ENCODE measurements around the gene SLC6A20. TPM values are rescaled to one million over a fixed set of nuclear protein-coding genes. Genes with fewer than 3 reads are reported as not detected.

Gene SLC6A20
- total RNA-seq, 1 experiment from 2014 or later, result not detected

- H3K27ac Mint-ChIP-seq (ENCODE audit: low read depth, unreplicated experiment), result peak overlapping the region; percentile 60
- H3K4me3 Mint-ChIP-seq (ENCODE audit: unreplicated experiment), result no peak overlapping the region
- H3K4me1 Mint-ChIP-seq (ENCODE audit: insufficient read depth, unreplicated experiment), result peaks cover 7% of the 10 kb centered on the region
- no peak for TF ChIP-seq CTCF (IDR thresholded peaks at IDR 0.05; ENCODE audit: unreplicated experiment)
- ChIA-PET POLR2A (interaction anchor here (0.7 to 0.9 kb wide), 3 partner anchors 19 to 979 kb away, joined by 3 read pairs; no protein-coding TSS in a partner anchor), CTCF (interaction anchor here (0.6 kb wide), 1 partner anchor 686 kb away, joined by 4 read pairs; no protein-coding TSS in a partner anchor)
- H3K9me3 Mint-ChIP-seq (ENCODE audit: unreplicated experiment), result no peaks in the 10 kb centered on the region
- no peak for DNase-seq (ENCODE audit: unreplicated experiment)
- peaks cover 78% of the 10 kb centered on the region for H3K36me3 Mint-ChIP-seq (ENCODE audit: insufficient read depth, unreplicated experiment)
- BruUV-seq (replicated peaks), result no TSS peak
- no peaks in the 10 kb centered on the region for H3K27me3 Mint-ChIP-seq (ENCODE audit: insufficient read depth, unreplicated experiment)
- intact Hi-C loops (cut with micrococcal nuclease), result no loop called here
Measured at GRCh38 chr3:45729614-45730013, 66.7 kb downstream of the SLC6A20 start.

GRCh38 chr3:45724911-45725310 is 71.4 kb downstream of the SLC6A20 start:
- peaks cover 5% of the 10 kb centered on the region for H3K4me1 Mint-ChIP-seq (ENCODE audit: insufficient read depth, unreplicated experiment)
- no peaks in the 10 kb centered on the region for H3K9me3 Mint-ChIP-seq (ENCODE audit: unreplicated experiment)
- no peaks in the 10 kb centered on the region for H3K27me3 Mint-ChIP-seq (ENCODE audit: insufficient read depth, unreplicated experiment)
- no peak for DNase-seq (ENCODE audit: unreplicated experiment)
- intact Hi-C loops (cut with micrococcal nuclease), result no loop called here
- BruUV-seq (replicated peaks), result no TSS peak
- TF ChIP-seq CTCF (IDR thresholded peaks at IDR 0.05; ENCODE audit: unreplicated experiment), result no peak
- no peak overlapping the region for H3K4me3 Mint-ChIP-seq (ENCODE audit: unreplicated experiment)
- H3K36me3 Mint-ChIP-seq (ENCODE audit: insufficient read depth, unreplicated experiment), result peaks cover 62% of the 10 kb centered on the region
- CTCF ChIA-PET, result interaction anchor here (1.2 kb wide), 1 partner anchor 26 kb away, joined by 3 read pairs; no protein-coding TSS in a partner anchor
- POLR2A ChIA-PET, result interaction anchor here (0.7 kb wide), 1 partner anchor 9 kb away, joined by 4 read pairs; no protein-coding TSS in a partner anchor
- no peak overlapping the region for H3K27ac Mint-ChIP-seq (ENCODE audit: low read depth, unreplicated experiment)

GRCh38 chr3:45719655-45720487 is 76.5 kb downstream of the SLC6A20 start:
- Mint-ChIP-seq H3K9me3 (ENCODE audit: unreplicated experiment) (no peaks in the 10 kb centered on the region), H3K27ac (ENCODE audit: low read depth, unreplicated experiment) (no peak overlapping the region), H3K4me3 (ENCODE audit: unreplicated experiment) (no peak overlapping the region), H3K27me3 (ENCODE audit: insufficient read depth, unreplicated experiment) (no peaks in the 10 kb centered on the region), H3K36me3 (ENCODE audit: insufficient read depth, unreplicated experiment) (peaks cover 54% of the 10 kb centered on the region), H3K4me1 (ENCODE audit: insufficient read depth, unreplicated experiment) (no peaks in the 10 kb centered on the region)
- ChIA-PET POLR2A (interaction anchor here (0.6 to 1.5 kb wide), 5 partner anchors 11 to 708 kb away, joined by 3 to 6 read pairs (median 4); no protein-coding TSS in a partner anchor), CTCF (interaction anchor here (1.1 kb wide), 1 partner anchor 18 kb away, joined by 4 read pairs; no protein-coding TSS in a partner anchor)
- BruUV-seq (replicated peaks), result no TSS peak
- intact Hi-C loops (cut with micrococcal nuclease), result no loop called here
- DNase-seq (ENCODE audit: unreplicated experiment), result no peak
- TF ChIP-seq CTCF (IDR thresholded peaks at IDR 0.05; ENCODE audit: unreplicated experiment), result no peak

- POLR2A ChIA-PET, result interaction anchor here (1.2 to 2.6 kb wide), 2 partner anchors 11 to 17 kb away, joined by 3 to 8 read pairs; no protein-coding TSS in a partner anchor
- no TSS peak for BruUV-seq (replicated peaks)
- Mint-ChIP-seq H3K27me3 (ENCODE audit: insufficient read depth, unreplicated experiment) (no peaks in the 10 kb centered on the region), H3K9me3 (ENCODE audit: unreplicated experiment) (no peaks in the 10 kb centered on the region), H3K27ac (ENCODE audit: low read depth, unreplicated experiment) (no peak overlapping the region), H3K36me3 (ENCODE audit: insufficient read depth, unreplicated experiment) (peaks cover 46% of the 10 kb centered on the region), H3K4me1 (ENCODE audit: insufficient read depth, unreplicated experiment) (no peaks in the 10 kb centered on the region), H3K4me3 (ENCODE audit: unreplicated experiment) (no peak overlapping the region)
- CTCF ChIA-PET, result no interaction called here
- no peak for TF ChIP-seq CTCF (IDR thresholded peaks at IDR 0.05; ENCODE audit: unreplicated experiment)
- DNase-seq (ENCODE audit: unreplicated experiment), result no peak
- intact Hi-C loops (cut with micrococcal nuclease), result no loop called here
Measured at GRCh38 chr3:45716790-45717336, 79.5 kb downstream of the SLC6A20 start.

Measured in MCF 10A (cell line).